ENCODE data around the gene CTNNA2. TPM values are rescaled to one million over a fixed set of nuclear protein-coding genes. Genes with fewer than 3 reads are reported as not detected.

The CTNNA2 gene
- total RNA-seq, 3 donors from 2014 or later = 0.29 to 4.2 (median 1.1) TPM

DNA sequence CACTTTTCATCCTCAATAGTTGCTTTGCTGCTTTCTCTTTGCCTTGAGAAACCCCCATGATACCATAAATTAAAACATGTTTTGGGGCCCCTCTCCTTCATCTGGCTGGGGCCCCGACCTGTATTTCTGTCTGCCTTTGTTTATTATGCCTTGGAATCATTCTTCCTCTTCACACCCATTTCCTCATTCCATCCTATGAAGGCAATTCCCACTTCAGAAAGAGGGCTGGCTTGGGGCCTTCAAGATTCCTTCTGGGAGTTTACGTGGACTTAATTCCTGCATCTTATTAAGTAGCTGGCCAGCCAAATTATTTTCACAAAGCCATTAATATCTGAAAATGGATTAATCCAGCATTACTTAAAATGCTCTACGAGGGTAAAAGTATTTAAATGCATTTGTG, 798.5 kb downstream of the CTNNA2 start:
- peak; percentile 54 for ATAC-seq

DNA sequence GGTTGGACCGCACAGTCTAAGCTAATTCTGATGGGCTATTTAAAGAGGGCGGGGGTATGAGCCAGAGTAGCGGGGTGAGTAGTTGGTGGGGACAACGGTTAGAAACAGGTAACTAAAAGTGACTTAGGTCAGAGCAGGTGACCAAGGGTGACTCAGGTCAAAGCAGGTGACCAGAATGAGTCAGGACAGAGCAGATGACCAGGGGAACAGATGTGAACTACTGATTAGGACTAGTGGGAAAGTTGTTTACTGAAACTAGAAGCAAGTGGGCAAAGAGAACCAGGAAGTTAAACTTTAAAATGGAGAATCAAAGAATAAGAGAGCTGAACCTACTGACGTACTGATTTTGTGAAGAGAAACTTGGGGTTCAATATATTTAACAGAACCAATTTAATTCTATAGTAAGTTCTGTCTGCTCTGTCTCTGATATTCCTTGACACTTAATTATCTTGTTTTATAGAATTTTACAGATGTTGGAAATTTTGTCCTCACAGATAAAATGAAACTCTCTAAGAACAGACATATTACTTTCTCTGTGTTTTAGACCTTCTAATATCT, 799.5 kb downstream of the CTNNA2 start:
- Histone ChIP-seq H3K4me3 (no peak overlapping the region), H3K36me3 (ENCODE audit: low read depth) (no peaks in the 10 kb centered on the region), H3K4me1 (ENCODE audit: low read depth) (no peaks in the 10 kb centered on the region), H3K9me3 (no peaks in the 10 kb centered on the region)
- ATAC-seq (no peak), DNase-seq (no peak)
- TF ChIP-seq, protein P1, sequence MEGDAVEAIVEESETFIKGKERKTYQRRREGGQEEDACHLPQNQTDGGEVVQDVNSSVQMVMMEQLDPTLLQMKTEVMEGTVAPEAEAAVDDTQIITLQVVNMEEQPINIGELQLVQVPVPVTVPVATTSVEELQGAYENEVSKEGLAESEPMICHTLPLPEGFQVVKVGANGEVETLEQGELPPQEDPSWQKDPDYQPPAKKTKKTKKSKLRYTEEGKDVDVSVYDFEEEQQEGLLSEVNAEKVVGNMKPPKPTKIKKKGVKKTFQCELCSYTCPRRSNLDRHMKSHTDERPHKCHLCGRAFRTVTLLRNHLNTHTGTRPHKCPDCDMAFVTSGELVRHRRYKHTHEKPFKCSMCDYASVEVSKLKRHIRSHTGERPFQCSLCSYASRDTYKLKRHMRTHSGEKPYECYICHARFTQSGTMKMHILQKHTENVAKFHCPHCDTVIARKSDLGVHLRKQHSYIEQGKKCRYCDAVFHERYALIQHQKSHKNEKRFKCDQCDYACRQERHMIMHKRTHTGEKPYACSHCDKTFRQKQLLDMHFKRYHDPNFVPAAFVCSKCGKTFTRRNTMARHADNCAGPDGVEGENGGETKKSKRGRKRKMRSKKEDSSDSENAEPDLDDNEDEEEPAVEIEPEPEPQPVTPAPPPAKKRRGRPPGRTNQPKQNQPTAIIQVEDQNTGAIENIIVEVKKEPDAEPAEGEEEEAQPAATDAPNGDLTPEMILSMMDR (IDR thresholded peaks at IDR 0.05) = no peak
- intact Hi-C loops (cut with DNase I, micrococcal nuclease) = no loop called here

More for the DNA sequence above, 798.5 kb downstream of the CTNNA2 start:
- H3K9me3 ChIP-seq = no peaks in the 10 kb centered on the region
- intact Hi-C loops (cut with DNase I, micrococcal nuclease) = no loop called here
- DNase-seq = no peak
- no peaks in the 10 kb centered on the region for H3K4me1 ChIP-seq (ENCODE audit: low read depth)
- no peaks in the 10 kb centered on the region for H3K36me3 ChIP-seq (ENCODE audit: low read depth)
- no peak overlapping the region for H3K4me3 ChIP-seq
- TF ChIP-seq, protein P1 (IDR thresholded peaks at IDR 0.05) = no peak

DNA sequence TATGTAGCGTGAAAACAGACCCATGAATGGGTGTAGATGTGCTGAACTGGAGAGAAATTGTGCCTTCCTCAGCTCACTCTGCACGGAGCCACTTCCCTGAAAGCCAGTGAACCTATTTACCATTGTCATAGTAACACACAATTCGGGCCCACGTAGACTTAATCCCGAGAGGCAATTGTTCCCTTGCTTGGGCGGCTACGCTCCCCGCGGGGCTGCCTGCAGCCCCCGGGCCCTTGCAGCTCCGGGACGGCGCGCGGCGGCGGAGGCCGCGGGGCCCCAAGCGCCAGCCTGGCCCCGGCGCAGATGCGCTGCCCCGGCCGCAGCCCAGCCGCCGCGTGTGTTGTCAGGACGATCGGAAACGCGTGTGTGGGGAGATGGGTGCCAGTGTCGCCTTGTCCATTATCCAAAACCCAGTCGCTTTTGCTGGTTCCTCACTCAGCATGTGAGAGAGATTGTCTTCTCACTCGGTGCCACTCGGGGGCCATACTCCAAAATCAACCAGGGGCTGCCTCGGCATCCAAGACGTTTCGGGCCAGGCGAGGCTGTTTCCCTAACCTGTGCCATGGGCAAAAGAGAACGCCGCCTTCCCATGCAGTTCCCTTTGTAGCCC, 809.6 kb downstream of the CTNNA2 start:
- TF ChIP-seq, protein P1 (IDR thresholded peaks at IDR 0.05) = no peak
- no peak for DNase-seq
- ATAC-seq = no peak
- Histone ChIP-seq H3K36me3 (ENCODE audit: low read depth) (no peaks in the 10 kb centered on the region), H3K4me1 (ENCODE audit: low read depth) (no peaks in the 10 kb centered on the region), H3K4me3 (no peak overlapping the region), H3K9me3 (no peaks in the 10 kb centered on the region)
- intact Hi-C loops (cut with DNase I, micrococcal nuclease) = no loop called here

DNA sequence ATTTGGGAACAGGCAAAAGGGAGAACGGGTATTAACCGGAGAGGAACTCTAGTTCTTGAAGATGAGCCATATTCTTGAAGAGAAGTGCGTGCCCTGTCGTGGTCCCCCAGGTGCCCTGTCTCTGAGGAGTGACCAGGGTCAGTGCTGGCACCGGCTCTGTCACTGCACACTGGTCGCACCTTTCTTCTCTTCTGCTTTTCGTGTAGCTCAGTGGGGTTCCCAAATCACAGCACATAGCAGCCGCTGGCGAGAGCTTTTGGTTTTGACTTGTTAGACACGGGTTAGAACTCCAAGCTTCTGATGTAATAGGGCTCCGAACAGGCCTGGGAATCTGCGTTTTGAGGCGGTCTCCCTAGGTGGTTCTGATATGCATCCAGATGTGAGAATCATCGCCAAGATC, 810.1 kb downstream of the CTNNA2 start:
- intact Hi-C loops (cut with DNase I, micrococcal nuclease) = no loop called here
- DNase-seq (no peak), ATAC-seq (no peak)

DNA sequence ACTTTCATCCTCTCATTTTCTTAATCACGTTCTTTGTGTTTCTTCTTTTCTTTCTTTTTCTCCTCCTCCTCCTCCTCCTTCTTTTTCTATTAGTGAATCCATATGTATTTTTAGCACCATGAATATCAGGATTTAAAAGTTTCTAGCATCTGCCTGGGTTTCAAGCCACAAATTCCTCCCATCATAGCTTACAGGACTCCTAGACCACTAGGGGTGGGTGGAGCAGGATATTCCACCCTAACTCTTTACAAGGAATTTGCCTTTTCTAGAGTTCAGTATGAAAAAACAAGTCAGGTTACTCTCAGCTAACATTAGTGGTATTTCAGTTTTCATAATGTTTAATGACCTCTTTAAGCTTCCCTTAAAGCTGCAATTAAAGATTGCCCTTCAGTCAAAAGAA, 810.8 kb downstream of the CTNNA2 start:
- Histone ChIP-seq H3K4me1 (ENCODE audit: low read depth) (no peaks in the 10 kb centered on the region), H3K9me3 (no peaks in the 10 kb centered on the region), H3K4me3 (no peak overlapping the region), H3K36me3 (ENCODE audit: low read depth) (no peaks in the 10 kb centered on the region)
- ATAC-seq (no peak), DNase-seq (no peak)
- intact Hi-C loops (cut with DNase I, micrococcal nuclease) = no loop called here
- TF ChIP-seq, protein P1 (IDR thresholded peaks at IDR 0.05) = no peak

More for the DNA sequence above, 810.1 kb downstream of the CTNNA2 start:
- Histone ChIP-seq H3K4me1 (ENCODE audit: low read depth) (no peaks in the 10 kb centered on the region), H3K4me3 (no peak overlapping the region), H3K9me3 (no peaks in the 10 kb centered on the region), H3K36me3 (ENCODE audit: low read depth) (no peaks in the 10 kb centered on the region)
- TF ChIP-seq, protein P1 (IDR thresholded peaks at IDR 0.05) = no peak
